ENCODE results near the gene LIPF. TPM values are rescaled to one million over a fixed set of nuclear protein-coding genes. Genes with fewer than 3 reads are reported as not detected.
"Not testable (repeated sequence)": the region's sequence is repeated elsewhere in the genome, so short reads cannot be mapped to it uniquely, and the experiment has no call there.

Gene LIPF
- polyA plus RNA-seq, 1 of the 3 experiments (the other 2 are of a cell fraction) = 0.07 TPM

- no peak for TF ChIP-seq REST (IDR thresholded peaks at IDR 0.05; ENCODE audit: low read depth, low read length)
- TF ChIP-seq GATA2 (CRISPR knock-in tag; IDR thresholded peaks at IDR 0.05) = no peak
- TF ChIP-seq POLR2AphosphoS5 (IDR thresholded peaks at IDR 0.05; ENCODE audit: low read depth, low read length) = no peak
- no peak for TF ChIP-seq MAX (IDR thresholded peaks at IDR 0.05; ENCODE audit: low read depth)
- TF ChIP-seq NRF1 (IDR thresholded peaks at IDR 0.05; ENCODE audit: low read depth, low read length) = no peak
These were observed 3.7 kb upstream of the LIPF start (continued) for GRCh38 chr10:88660598-88660884.

- TF ChIP-seq IRF3 (IDR thresholded peaks at IDR 0.05; ENCODE audit: low read depth, low read length) (no peak), FOXM1 (IDR thresholded peaks at IDR 0.05; ENCODE audit: low read depth) (no peak)
- Histone ChIP-seq H4K20me1 (ENCODE audit: insufficient read depth) (no peaks in the 10 kb centered on the region), H3K9ac (no peak overlapping the region), H3K9me2 (no peaks in the 10 kb centered on the region), H3K36me3 (replicated peaks in 1 of 2; ENCODE audit: control insufficient read depth in 1 of 2, insufficient read depth in 2 of 2, low read length in 1 of 2) (no peaks in the 10 kb centered on the region), H3K27me3 (ENCODE audit: insufficient read depth) (no peaks in the 10 kb centered on the region), H3K4me3 (ENCODE audit: low read depth in 2 of 2, low read length in 1 of 2) (no peak overlapping the region), H3K27ac (ENCODE audit: low read depth in 2 of 2, low read length in 1 of 2) (peak overlapping the region; percentile 8 to 77; a peak in 2 of 4 replicates), H3K79me2 (ENCODE audit: insufficient read depth) (no peaks in the 10 kb centered on the region), H3K4me1 (ENCODE audit: control insufficient read depth in 1 of 2, insufficient read depth in 2 of 2, low read depth in 1 of 2, low read length in 1 of 2) (peaks cover 0 to 19% of the 10 kb centered on the region in 2 experiments; a peak in 2 of 4 replicates), H3F3A (replicated peaks; ENCODE audit: insufficient read depth) (peaks cover 9% of the 10 kb centered on the region), H3K9me3 (no peaks in the 10 kb centered on the region), H3K4me2 (no peak overlapping the region), H2AFZ (ENCODE audit: low read depth) (peak overlapping the region; percentile 87)
- DNase-seq = no peak
- CTCF ChIA-PET = interaction anchor here (1.3 to 2.5 kb wide), 2 partner anchors 13 to 27 kb away, joined by 3 to 8 read pairs; no protein-coding TSS in a partner anchor
- POLR2A ChIA-PET = no interaction called here
These were observed 3.2 kb upstream of the LIPF start for GRCh38 chr10:88661018-88661417.

- Histone ChIP-seq H3K4me3 (ENCODE audit: low read depth in 2 of 2, low read length in 1 of 2) (no peak overlapping the region), H3K9me3 (no peaks in the 10 kb centered on the region), H3F3A (replicated peaks; ENCODE audit: insufficient read depth) (peaks cover 9% of the 10 kb centered on the region), H3K79me2 (ENCODE audit: insufficient read depth) (no peaks in the 10 kb centered on the region), H2AFZ (ENCODE audit: low read depth) (peak overlapping the region; percentile 87), H3K9me2 (no peaks in the 10 kb centered on the region), H3K9ac (no peak overlapping the region), H3K4me1 (ENCODE audit: control insufficient read depth in 1 of 2, insufficient read depth in 2 of 2, low read depth in 1 of 2, low read length in 1 of 2) (peaks cover 0 to 19% of the 10 kb centered on the region in 2 experiments; a peak in 2 of 4 replicates), H3K36me3 (replicated peaks in 1 of 2; ENCODE audit: control insufficient read depth in 1 of 2, insufficient read depth in 2 of 2, low read length in 1 of 2) (no peaks in the 10 kb centered on the region), H4K20me1 (ENCODE audit: insufficient read depth) (no peaks in the 10 kb centered on the region), H3K27ac (ENCODE audit: low read depth in 2 of 2, low read length in 1 of 2) (no peak overlapping the region), H3K27me3 (ENCODE audit: insufficient read depth) (no peaks in the 10 kb centered on the region), H3K4me2 (no peak overlapping the region)
- POLR2A ChIA-PET = no interaction called here
- TF ChIP-seq USF2 (IDR thresholded peaks at IDR 0.05; ENCODE audit: borderline replicate concordance, low read depth, low read length) = no peak
- no peak for TF ChIP-seq NRF1 (IDR thresholded peaks at IDR 0.05; ENCODE audit: low read depth, low read length)
- no peak for DNase-seq
- CTCF ChIA-PET = interaction anchor here (2.5 kb wide), 1 partner anchor 27 kb away, joined by 8 read pairs; no protein-coding TSS in a partner anchor
These were observed 2.7 kb upstream of the LIPF start for GRCh38 chr10:88661577-88661976.

GRCh38 chr10:88663153-88663552, 1.1 kb upstream of the LIPF start:
- H3K9me2 ChIP-seq; H3F3A ChIP-seq (replicated peaks; ENCODE audit: insufficient read depth); H3K4me2 ChIP-seq; H3K36me3 ChIP-seq (replicated peaks in 1 of 2; ENCODE audit: control insufficient read depth in 1 of 2, insufficient read depth in 2 of 2, low read length in 1 of 2); DNase-seq; CTCF ChIA-PET; H4K20me1 ChIP-seq (ENCODE audit: insufficient read depth); POLR2A ChIA-PET; H2AFZ ChIP-seq (ENCODE audit: low read depth); H3K27ac ChIP-seq (ENCODE audit: low read depth in 2 of 2, low read length in 1 of 2); H3K9ac ChIP-seq; H3K4me3 ChIP-seq (ENCODE audit: low read depth in 2 of 2, low read length in 1 of 2); H3K9me3 ChIP-seq; H3K79me2 ChIP-seq (ENCODE audit: insufficient read depth); H3K27me3 ChIP-seq (ENCODE audit: insufficient read depth): not testable (repeated sequence)
- 91% methylated on average over 2 of the region's 2 CpGs for WGBS (ENCODE audit: low lambda C conversion rate)
- H3K4me1 ChIP-seq (ENCODE audit: control insufficient read depth in 1 of 2, insufficient read depth in 2 of 2, low read depth in 1 of 2, low read length in 1 of 2) = peaks cover 0 to 19% of the 10 kb centered on the region in 2 experiments; a peak in 2 of 4 replicates

Measured in SK-N-SH (cell line).